Measurements from ENCODE around the gene DAAM2. TPM values are rescaled to one million over a fixed set of nuclear protein-coding genes. Genes with fewer than 3 reads are reported as not detected.

DAAM2 gene
- total RNA-seq, 1 donor from 2014 or later = not detected

GRCh38 chr6:39937686-39938333 lies 145.6 kb downstream of the DAAM2 start:
- ChIA-PET CTCF (no interaction called here), POLR2A (no interaction called here)
- ATAC-seq (ENCODE audit: low read depth) (no peak), DNase-seq (no peak)
- Mint-ChIP-seq H3K36me3 (ENCODE audit: low read depth) (no peaks in the 10 kb centered on the region), H3K27me3 (peaks cover 35% of the 10 kb centered on the region), H3K27ac (no peak overlapping the region), H3K9me3 (no peaks in the 10 kb centered on the region), H3K4me3 (no peak overlapping the region), H3K4me1 (peaks cover 5% of the 10 kb centered on the region)
- no peak for TF ChIP-seq CTCF (IDR thresholded peaks at IDR 0.05)
- intact Hi-C loops (cut with micrococcal nuclease) = no loop called here

GRCh38 chr6:39938773-39939654 lies 146.8 kb downstream of the DAAM2 start:
- Mint-ChIP-seq H3K4me3 (no peak overlapping the region), H3K27ac (no peak overlapping the region), H3K27me3 (peaks cover 24% of the 10 kb centered on the region), H3K4me1 (peaks cover under 1% of the 10 kb centered on the region), H3K36me3 (ENCODE audit: low read depth) (no peaks in the 10 kb centered on the region), H3K9me3 (no peaks in the 10 kb centered on the region)
- intact Hi-C loops (cut with micrococcal nuclease) = no loop called here
- no peak for ATAC-seq (ENCODE audit: low read depth)
- no peak for DNase-seq
- ChIA-PET CTCF (no interaction called here), POLR2A (no interaction called here)
- no peak for TF ChIP-seq CTCF (IDR thresholded peaks at IDR 0.05)

- intact Hi-C loops (cut with micrococcal nuclease) = no loop called here
- Mint-ChIP-seq H3K4me3 (no peak overlapping the region), H3K9me3 (no peaks in the 10 kb centered on the region), H3K4me1 (no peaks in the 10 kb centered on the region), H3K27ac (no peak overlapping the region), H3K27me3 (peaks cover 20% of the 10 kb centered on the region), H3K36me3 (ENCODE audit: low read depth) (no peaks in the 10 kb centered on the region)
- CTCF ChIA-PET = no interaction called here
- no peak for ATAC-seq (ENCODE audit: low read depth)
- POLR2A ChIA-PET = no interaction called here
- no peak for TF ChIP-seq CTCF (IDR thresholded peaks at IDR 0.05)
- no peak for DNase-seq
Measured at GRCh38 chr6:39941138-39941537, 149.0 kb downstream of the DAAM2 start.

GRCh38 chr6:39941820-39942219 lies 149.6 kb downstream of the DAAM2 start:
- POLR2A ChIA-PET = no interaction called here
- H3K4me1 Mint-ChIP-seq = no peaks in the 10 kb centered on the region
- H3K9me3 Mint-ChIP-seq = no peaks in the 10 kb centered on the region
- DNase-seq = no peak
- no peak overlapping the region for H3K27ac Mint-ChIP-seq
- H3K4me3 Mint-ChIP-seq = no peak overlapping the region
- H3K36me3 Mint-ChIP-seq (ENCODE audit: low read depth) = no peaks in the 10 kb centered on the region
- intact Hi-C loops (cut with micrococcal nuclease) = no loop called here
- no peak for TF ChIP-seq CTCF (IDR thresholded peaks at IDR 0.05)
- CTCF ChIA-PET = no interaction called here
- no peak for ATAC-seq (ENCODE audit: low read depth)
- H3K27me3 Mint-ChIP-seq = peaks cover 18% of the 10 kb centered on the region

- Mint-ChIP-seq H3K9me3 (no peaks in the 10 kb centered on the region), H3K27ac (no peak overlapping the region), H3K4me1 (no peaks in the 10 kb centered on the region), H3K4me3 (no peak overlapping the region), H3K27me3 (peaks cover 12% of the 10 kb centered on the region), H3K36me3 (ENCODE audit: low read depth) (no peaks in the 10 kb centered on the region)
- ATAC-seq (ENCODE audit: low read depth) (no peak), DNase-seq (no peak)
- intact Hi-C loops (cut with micrococcal nuclease) = no loop called here
- ChIA-PET CTCF (no interaction called here), POLR2A (no interaction called here)
- TF ChIP-seq CTCF (IDR thresholded peaks at IDR 0.05) = no peak
Measured at GRCh38 chr6:39942903-39943580, 150.9 kb downstream of the DAAM2 start.
